ENCODE data around the gene KMT2D.

Gene KMT2D, protein sequence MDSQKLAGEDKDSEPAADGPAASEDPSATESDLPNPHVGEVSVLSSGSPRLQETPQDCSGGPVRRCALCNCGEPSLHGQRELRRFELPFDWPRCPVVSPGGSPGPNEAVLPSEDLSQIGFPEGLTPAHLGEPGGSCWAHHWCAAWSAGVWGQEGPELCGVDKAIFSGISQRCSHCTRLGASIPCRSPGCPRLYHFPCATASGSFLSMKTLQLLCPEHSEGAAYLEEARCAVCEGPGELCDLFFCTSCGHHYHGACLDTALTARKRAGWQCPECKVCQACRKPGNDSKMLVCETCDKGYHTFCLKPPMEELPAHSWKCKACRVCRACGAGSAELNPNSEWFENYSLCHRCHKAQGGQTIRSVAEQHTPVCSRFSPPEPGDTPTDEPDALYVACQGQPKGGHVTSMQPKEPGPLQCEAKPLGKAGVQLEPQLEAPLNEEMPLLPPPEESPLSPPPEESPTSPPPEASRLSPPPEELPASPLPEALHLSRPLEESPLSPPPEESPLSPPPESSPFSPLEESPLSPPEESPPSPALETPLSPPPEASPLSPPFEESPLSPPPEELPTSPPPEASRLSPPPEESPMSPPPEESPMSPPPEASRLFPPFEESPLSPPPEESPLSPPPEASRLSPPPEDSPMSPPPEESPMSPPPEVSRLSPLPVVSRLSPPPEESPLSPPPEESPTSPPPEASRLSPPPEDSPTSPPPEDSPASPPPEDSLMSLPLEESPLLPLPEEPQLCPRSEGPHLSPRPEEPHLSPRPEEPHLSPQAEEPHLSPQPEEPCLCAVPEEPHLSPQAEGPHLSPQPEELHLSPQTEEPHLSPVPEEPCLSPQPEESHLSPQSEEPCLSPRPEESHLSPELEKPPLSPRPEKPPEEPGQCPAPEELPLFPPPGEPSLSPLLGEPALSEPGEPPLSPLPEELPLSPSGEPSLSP (N-terminal part only)

DNA sequence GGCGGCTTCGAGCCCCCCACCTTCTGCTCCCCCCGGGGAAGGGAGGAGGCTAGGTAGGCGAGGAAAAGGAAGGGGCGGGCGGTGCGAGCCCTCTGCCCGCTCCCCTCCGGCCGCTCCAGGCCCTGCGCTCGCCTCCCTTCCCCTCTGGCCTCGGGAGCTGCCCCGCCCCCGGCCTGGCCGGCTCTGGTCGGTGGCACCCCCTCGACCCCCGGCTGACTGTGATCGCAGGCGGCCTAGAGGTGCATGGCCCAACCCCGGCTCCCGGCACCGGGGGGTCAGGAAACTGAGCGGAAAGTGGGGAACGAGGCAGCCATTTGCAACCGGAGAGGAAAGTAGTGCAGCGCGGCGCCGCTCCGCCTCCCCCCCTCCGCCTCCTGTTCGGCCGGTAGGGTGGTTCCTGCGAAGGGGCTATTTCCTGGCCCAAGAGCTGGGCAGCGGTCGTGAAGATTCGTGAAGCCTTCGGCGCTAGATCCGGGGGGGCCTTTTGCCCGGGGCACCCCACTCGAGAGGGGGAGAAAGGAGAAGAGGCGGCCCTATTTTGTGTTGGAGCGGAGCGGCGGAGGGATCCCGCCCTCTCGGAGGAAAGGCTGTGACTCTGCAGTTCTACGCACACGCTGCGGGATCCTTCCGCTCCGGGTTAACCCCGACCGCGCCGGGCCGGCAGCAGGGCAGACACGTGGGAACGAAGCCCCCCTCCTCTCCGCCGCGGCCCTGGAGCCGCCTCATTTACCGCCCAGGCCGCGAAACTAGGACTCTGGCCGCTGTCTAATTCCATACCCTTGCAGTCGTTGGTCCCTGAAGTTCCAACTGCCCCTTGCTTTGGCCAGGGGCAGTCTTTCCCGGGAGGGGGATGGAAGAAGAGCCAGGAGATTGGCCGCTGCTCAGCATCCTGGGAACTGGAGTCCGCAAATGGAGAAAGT lies at the start of gene KMT2D:
KMT2D (minus strand) TSS at position 558 of the 920 bp plus-strand sequence. CDS start 5,470 bp downstream, outside the sequence.
- peak within 1 kb of the TSS; percentile 99 for H3K9ac ChIP-seq (ENCODE audit: low read depth, low read length)
- peaks cover 50% of the 10 kb centered on the region for H3K36me3 ChIP-seq (ENCODE audit: insufficient read depth, low read length)
- peaks cover 53% of the 10 kb centered on the region for H3K4me1 ChIP-seq (ENCODE audit: insufficient read depth, low read length)
- TF ChIP-seq, protein P1, sequence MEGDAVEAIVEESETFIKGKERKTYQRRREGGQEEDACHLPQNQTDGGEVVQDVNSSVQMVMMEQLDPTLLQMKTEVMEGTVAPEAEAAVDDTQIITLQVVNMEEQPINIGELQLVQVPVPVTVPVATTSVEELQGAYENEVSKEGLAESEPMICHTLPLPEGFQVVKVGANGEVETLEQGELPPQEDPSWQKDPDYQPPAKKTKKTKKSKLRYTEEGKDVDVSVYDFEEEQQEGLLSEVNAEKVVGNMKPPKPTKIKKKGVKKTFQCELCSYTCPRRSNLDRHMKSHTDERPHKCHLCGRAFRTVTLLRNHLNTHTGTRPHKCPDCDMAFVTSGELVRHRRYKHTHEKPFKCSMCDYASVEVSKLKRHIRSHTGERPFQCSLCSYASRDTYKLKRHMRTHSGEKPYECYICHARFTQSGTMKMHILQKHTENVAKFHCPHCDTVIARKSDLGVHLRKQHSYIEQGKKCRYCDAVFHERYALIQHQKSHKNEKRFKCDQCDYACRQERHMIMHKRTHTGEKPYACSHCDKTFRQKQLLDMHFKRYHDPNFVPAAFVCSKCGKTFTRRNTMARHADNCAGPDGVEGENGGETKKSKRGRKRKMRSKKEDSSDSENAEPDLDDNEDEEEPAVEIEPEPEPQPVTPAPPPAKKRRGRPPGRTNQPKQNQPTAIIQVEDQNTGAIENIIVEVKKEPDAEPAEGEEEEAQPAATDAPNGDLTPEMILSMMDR (IDR thresholded peaks at IDR 0.05; ENCODE audit: borderline replicate concordance, extremely low read depth, low read length, poor library complexity, severe bottlenecking) = peak; percentile 38
- TF ChIP-seq EZH2 (IDR thresholded peaks at IDR 0.05; ENCODE audit: borderline replicate concordance, low read depth, low read length, severe bottlenecking) = no peak
- peaks cover 62% of the 10 kb centered on the region for H3K79me2 ChIP-seq (ENCODE audit: insufficient read depth, low read length)
- peak within 1 kb of the TSS; percentile 84 to 96 for H3K4me3 ChIP-seq (ENCODE audit: low read depth in 1 of 2, low read length in 2 of 2)
- peaks cover 40% of the 10 kb centered on the region for H4K20me1 ChIP-seq (ENCODE audit: insufficient read depth, low read length)
- peak within 1 kb of the TSS; percentile 100 for H3K27ac ChIP-seq (ENCODE audit: low read length)
- no peaks in the 10 kb centered on the region for H3K9me3 ChIP-seq (ENCODE audit: insufficient read depth, low read length, severe bottlenecking)
- H3K27me3 ChIP-seq (ENCODE audit: insufficient read depth, low read length, poor library complexity) = no peaks in the 10 kb centered on the region
- ATAC-seq (ENCODE audit: insufficient read depth, low read depth) (peak; percentile 76), DNase-seq (peak; percentile 93)
- peak within 1 kb of the TSS; percentile 99 for H3K4me2 ChIP-seq (ENCODE audit: insufficient read depth, low read length)
- H2AFZ ChIP-seq (ENCODE audit: low read depth, low read length) = peak within 1 kb of the TSS; percentile 93

DNA sequence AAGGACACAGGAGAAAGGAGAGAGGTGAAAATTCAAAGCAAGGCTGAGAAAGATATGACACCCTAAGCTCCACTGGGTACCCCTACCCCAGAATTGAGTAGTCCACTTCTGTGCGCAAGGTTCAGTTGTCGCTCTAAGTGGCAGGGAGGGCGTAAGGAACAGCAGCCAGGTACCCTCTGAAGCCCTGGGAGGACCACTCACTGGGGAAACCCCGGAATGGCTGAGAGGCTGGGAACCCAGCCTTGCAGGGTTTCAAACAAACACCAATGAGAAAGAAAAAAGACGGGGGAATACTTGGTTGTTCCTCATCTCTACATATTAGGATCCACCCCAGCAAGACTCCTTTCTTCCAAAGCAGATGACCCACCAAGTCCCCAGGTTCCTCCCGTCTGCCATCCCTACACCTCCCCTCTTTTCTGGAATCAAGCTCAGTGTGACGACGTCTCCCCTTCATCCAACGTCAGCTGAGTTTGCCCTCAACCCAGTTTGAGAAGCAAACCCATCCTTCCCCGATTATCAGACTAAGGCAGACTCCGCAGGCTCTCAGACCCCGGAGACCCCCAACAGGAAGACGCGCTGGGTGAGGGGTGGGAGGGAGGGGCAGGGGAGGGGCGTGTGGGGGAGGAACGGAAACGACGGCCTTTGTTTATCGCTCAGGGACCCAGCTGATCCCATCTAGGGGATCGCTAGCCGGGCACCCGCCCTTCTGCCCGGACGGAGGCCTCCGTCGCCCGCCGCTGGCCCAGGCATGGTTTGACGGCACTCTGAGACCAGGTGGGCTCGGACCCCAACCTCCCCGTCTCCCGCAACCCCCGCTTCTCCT lies 49.3 kb upstream of the KMT2D start:
- DNase-seq (peak; percentile 50), ATAC-seq (ENCODE audit: insufficient read depth, low read depth) (peak; percentile 15; the same call in 1 of the 3 replicates)
- no peaks in the 10 kb centered on the region for H3K27me3 ChIP-seq (ENCODE audit: insufficient read depth, low read length, poor library complexity)
- peak overlapping the region; percentile 81 to 90; a peak in 3 of 4 replicates for H3K4me3 ChIP-seq (ENCODE audit: low read depth in 1 of 2, low read length in 2 of 2)
- TF ChIP-seq EZH2 (IDR thresholded peaks at IDR 0.05; ENCODE audit: borderline replicate concordance, low read depth, low read length, severe bottlenecking) = no peak
- TF ChIP-seq, protein P1 (IDR thresholded peaks at IDR 0.05; ENCODE audit: borderline replicate concordance, extremely low read depth, low read length, poor library complexity, severe bottlenecking) = no peak
- H2AFZ ChIP-seq (ENCODE audit: low read depth, low read length) = peak overlapping the region; percentile 84
- H3K9ac ChIP-seq (ENCODE audit: low read depth, low read length) = peak overlapping the region; percentile 85
- H3K27ac ChIP-seq (ENCODE audit: low read length) = peak overlapping the region; percentile 77
- H3K4me2 ChIP-seq (ENCODE audit: insufficient read depth, low read length) = peak overlapping the region; percentile 92
- peaks cover 29% of the 10 kb centered on the region for H3K36me3 ChIP-seq (ENCODE audit: insufficient read depth, low read length)
- H3K9me3 ChIP-seq (ENCODE audit: insufficient read depth, low read length, severe bottlenecking) = no peaks in the 10 kb centered on the region
- H3K79me2 ChIP-seq (ENCODE audit: insufficient read depth, low read length) = peaks cover 43% of the 10 kb centered on the region
- peaks cover 26% of the 10 kb centered on the region for H4K20me1 ChIP-seq (ENCODE audit: insufficient read depth, low read length)
- peaks cover 26% of the 10 kb centered on the region for H3K4me1 ChIP-seq (ENCODE audit: insufficient read depth, low read length)

DNA sequence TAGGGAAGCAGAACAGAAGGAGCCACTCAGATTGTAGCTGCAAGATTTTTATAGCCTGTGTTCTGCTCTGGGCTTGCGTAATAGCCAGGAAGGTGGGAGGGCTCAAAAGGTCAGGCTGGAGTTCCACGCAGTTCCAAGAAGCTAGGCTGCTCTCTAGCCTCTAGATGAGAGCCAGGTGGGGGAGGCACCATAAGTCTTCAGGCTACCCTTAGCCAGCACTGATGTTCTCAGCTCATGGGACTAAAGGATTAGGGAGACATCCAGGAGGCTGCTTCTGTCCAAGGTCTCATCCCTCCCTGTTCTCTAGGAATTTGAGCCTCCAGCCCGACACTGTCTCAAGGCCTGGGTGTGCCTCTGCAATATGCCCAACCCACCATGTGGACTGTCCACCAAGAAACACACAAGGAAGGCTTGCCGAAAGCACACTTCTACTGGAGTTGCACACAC lies 48.4 kb upstream of the KMT2D start:
- no peak for TF ChIP-seq EZH2 (IDR thresholded peaks at IDR 0.05; ENCODE audit: borderline replicate concordance, low read depth, low read length, severe bottlenecking)
- TF ChIP-seq, protein P1 (IDR thresholded peaks at IDR 0.05; ENCODE audit: borderline replicate concordance, extremely low read depth, low read length, poor library complexity, severe bottlenecking) = no peak
- Histone ChIP-seq H3K27me3 (ENCODE audit: insufficient read depth, low read length, poor library complexity) (no peaks in the 10 kb centered on the region), H3K4me3 (ENCODE audit: low read depth in 1 of 2, low read length in 2 of 2) (peak overlapping the region in 1 of 2 experiments; percentile 90; a peak in 2 of 4 replicates), H3K4me1 (ENCODE audit: insufficient read depth, low read length) (peaks cover 26% of the 10 kb centered on the region), H3K4me2 (ENCODE audit: insufficient read depth, low read length) (peak overlapping the region; percentile 92), H3K36me3 (ENCODE audit: insufficient read depth, low read length) (peaks cover 38% of the 10 kb centered on the region), H3K79me2 (ENCODE audit: insufficient read depth, low read length) (peaks cover 48% of the 10 kb centered on the region), H2AFZ (ENCODE audit: low read depth, low read length) (no peak overlapping the region), H3K9me3 (ENCODE audit: insufficient read depth, low read length, severe bottlenecking) (no peaks in the 10 kb centered on the region), H3K9ac (ENCODE audit: low read depth, low read length) (peak overlapping the region; percentile 85; the same call in 1 of the 2 replicates), H4K20me1 (ENCODE audit: insufficient read depth, low read length) (peaks cover 30% of the 10 kb centered on the region), H3K27ac (ENCODE audit: low read length) (peak overlapping the region; percentile 67)
- ATAC-seq (ENCODE audit: insufficient read depth, low read depth) = no peak
- DNase-seq = no peak

Measured in DND-41 (cell line).